GM23338 (cell line): ENCODE data around the gene CDK14. TPM values are rescaled to one million over a fixed set of nuclear protein-coding genes. Genes with fewer than 3 reads are reported as not detected.

Experiments used
- ATAC-seq: fragments of 200-7000 bp; cut with Tn5 transposase; 3 replicates; pipeline ENCODE4 v1.9.1; 2020
- DNase-seq: peaks from one replicate; pipeline ENCODE4 v3.0.0-alpha.2; 2015; ENCODE audit warnings: low spot score
- H2AFZ ChIP-seq: fragments of 200-600 bp; sonication (generic); 2 replicates; pipeline ENCODE4 v1.8.0; 2016; ENCODE audit warnings: antibody characterized with exemption, mild to moderate bottlenecking, moderate library complexity
- H3F3A ChIP-seq: fragments of 200-600 bp; sonication (generic); replicated peaks from 2 replicates; pipeline ENCODE4 v1.8.0; 2017; ENCODE audit warnings: antibody characterized with exemption, mixed run types, low read depth
- H3K27ac ChIP-seq: fragments of 200-600 bp; sonication (generic); 2 replicates; pipeline ENCODE4 v1.6.1; 2016; ENCODE audit warnings: low read depth
- H3K27me3 ChIP-seq: fragments of 200-600 bp; sonication (generic); 2 replicates; pipeline ENCODE4 v1.8.0; 2016; ENCODE audit warnings: mild to moderate bottlenecking, mixed run types, moderate library complexity; ENCODE audit not compliant: insufficient read depth
- H3K36me3 ChIP-seq: fragments of 200-600 bp; sonication (generic); 2 replicates; pipeline ENCODE4 v1.8.0; 2016; ENCODE audit warnings: mild to moderate bottlenecking; ENCODE audit not compliant: insufficient read depth
- H3K4me1 ChIP-seq: fragments of 200-600 bp; sonication (generic); 2 replicates; pipeline ENCODE4 v1.8.0; 2016; ENCODE audit warnings: mild to moderate bottlenecking, moderate library complexity; ENCODE audit not compliant: insufficient read depth
- H3K4me2 ChIP-seq: fragments of 200-600 bp; sonication (generic); 2 replicates; pipeline ENCODE4 v1.7.1; 2017; ENCODE audit warnings: mixed run types
- H3K4me3 ChIP-seq: fragments of 200-600 bp; sonication (generic); 2 replicates; pipeline ENCODE4 v1.6.1; 2016; ENCODE audit warnings: mixed run types
- H3K79me2 ChIP-seq: fragments of 200-600 bp; sonication (generic); replicated peaks from 2 replicates; pipeline ENCODE4 v1.8.0; 2017; ENCODE audit warnings: mild to moderate bottlenecking; ENCODE audit not compliant: insufficient read depth
- H3K9me2 ChIP-seq: fragments of 200-600 bp; sonication (generic); 2 replicates; pipeline ENCODE4 v1.8.0; 2017; ENCODE audit not compliant: insufficient read depth
- H4K20me1 ChIP-seq: fragments of 200-600 bp; sonication (generic); replicated peaks from 2 replicates; pipeline ENCODE4 v1.8.0; 2017; ENCODE audit warnings: mild to moderate bottlenecking; ENCODE audit not compliant: insufficient read depth
- H3K27ac Mint-ChIP-seq: 2 replicates; pipeline ENCODE4 v1.8.0; 2020; ENCODE audit warnings: inconsistent platforms, mild to moderate bottlenecking, moderate library complexity, mixed read lengths
- H3K27me3 Mint-ChIP-seq: 3 replicates; pipeline ENCODE4 v1.8.0; 2022; ENCODE audit warnings: low read depth, mild to moderate bottlenecking, moderate library complexity, mixed read lengths, inconsistent platforms; ENCODE audit not compliant: insufficient read depth, poor library complexity
- H3K36me3 Mint-ChIP-seq: 3 replicates; pipeline ENCODE4 v1.8.0; 2021; ENCODE audit warnings: low read depth, mild to moderate bottlenecking, inconsistent platforms, moderate library complexity, mixed read lengths
- H3K4me1 Mint-ChIP-seq: 3 replicates; pipeline ENCODE4 v1.8.0; 2020; ENCODE audit warnings: mild to moderate bottlenecking, inconsistent platforms, mixed read lengths
- H3K4me3 Mint-ChIP-seq: 3 replicates; pipeline ENCODE4 v1.8.0; 2021; ENCODE audit warnings: moderate library complexity, mild to moderate bottlenecking, inconsistent platforms, mixed read lengths
- H3K9me3 Mint-ChIP-seq: 3 replicates; pipeline ENCODE4 v1.8.0; 2020; ENCODE audit warnings: moderate library complexity, mild to moderate bottlenecking, inconsistent platforms, mixed read lengths
- CREB1 ChIP-seq: fragments of 250-450 bp; sonication (Bioruptor Pico); IDR thresholded peaks from 2 replicates; pipeline ENCODE4 v1.5.0; 2020; ENCODE audit warnings: low read depth, mild to moderate bottlenecking, moderate library complexity
- ETS1 ChIP-seq: IDR thresholded peaks from 2 replicates; pipeline ENCODE4 v1.6.1; 2016; ENCODE audit warnings: antibody characterized with exemption
- EZH2 ChIP-seq: fragments of 200-600 bp; sonication (generic); IDR thresholded peaks from one replicate; pipeline ENCODE4 v1.8.0; 2017; ENCODE audit warnings: antibody characterized with exemption, mild to moderate bottlenecking, low read depth; ENCODE audit not compliant: unreplicated experiment
- EZH2phosphoT487 ChIP-seq: fragments of 200-600 bp; sonication (generic); IDR thresholded peaks from one replicate; pipeline ENCODE4 v1.8.1; 2018; ENCODE audit warnings: antibody characterized with exemption; ENCODE audit not compliant: unreplicated experiment
- JUNB ChIP-seq: IDR thresholded peaks from one replicate; pipeline ENCODE4 v1.6.1; 2016; ENCODE audit warnings: antibody characterized with exemption; ENCODE audit not compliant: unreplicated experiment
- NANOG ChIP-seq: IDR thresholded peaks from 2 replicates; pipeline ENCODE4 v1.6.1; 2016; ENCODE audit warnings: antibody characterized with exemption, borderline replicate concordance
- POLR2AphosphoS5 ChIP-seq: IDR thresholded peaks from 2 replicates; pipeline ENCODE4 v1.6.1; 2016; ENCODE audit warnings: antibody characterized with exemption, low read depth
- STAT1 ChIP-seq: IDR thresholded peaks from one replicate; pipeline ENCODE4 v1.6.1; 2016; ENCODE audit warnings: antibody characterized with exemption; ENCODE audit not compliant: unreplicated experiment
- ZNF114 ChIP-seq: fragments of 250-450 bp; sonication (Bioruptor Pico); IDR thresholded peaks from 2 replicates; pipeline ENCODE4 v1.5.0; 2020; ENCODE audit warnings: mild to moderate bottlenecking, moderate library complexity
- ZNF331 ChIP-seq: fragments of 250-450 bp; sonication (Bioruptor Pico); IDR thresholded peaks from 2 replicates; pipeline ENCODE4 v1.5.0; 2020; ENCODE audit warnings: low read depth, mild to moderate bottlenecking, moderate library complexity
- polyA plus RNA-seq: library from polyadenylated mRNA; unstranded; fragments of >200 nt; fragmentation: Nextera tagmentation; extraction: Ambion mirVana; gene quantifications from 2 replicates; pipeline ENCODE4 v1.2.1, GENCODE V29; 2016
- total RNA-seq: library from RNA; depleted of rRNA; stranded (reverse); fragments of >200 nt; shearing (Covaris generic); gene quantifications from 2 replicates; pipeline ENCODE4 v1.2.3, GENCODE V29; 2014
- TF ChIP-seq, protein P1 (sequence below): IDR thresholded peaks from one replicate; pipeline ENCODE4 v1.6.1; 2018; ENCODE audit warnings: antibody characterized with exemption; ENCODE audit not compliant: unreplicated experiment
- TF ChIP-seq, protein P2 (sequence below): fragments of 250-450 bp; sonication (Bioruptor Pico); IDR thresholded peaks from 2 replicates; pipeline ENCODE4 v1.5.0; 2020; ENCODE audit warnings: mild to moderate bottlenecking, moderate library complexity
- TF ChIP-seq, protein P3 (sequence below), 2 experiments: fragments of 200-600 bp in 1 of 2; sonication (generic) in 1 of 2; conservative IDR thresholded peaks; 2 replicates each; pipeline versions ENCODE4 v1.5.1 to v1.6.1; 2016 to 2017; ENCODE audit warnings: antibody characterized with exemption in 2 of 2, low read depth in 2 of 2, mild to moderate bottlenecking in 2 of 2, moderate library complexity in 1 of 2

Gene CDK14
- total and polyA plus RNA-seq, 2 experiments from 2014 or later: 11.2 to 24.0 TPM

DNA sequence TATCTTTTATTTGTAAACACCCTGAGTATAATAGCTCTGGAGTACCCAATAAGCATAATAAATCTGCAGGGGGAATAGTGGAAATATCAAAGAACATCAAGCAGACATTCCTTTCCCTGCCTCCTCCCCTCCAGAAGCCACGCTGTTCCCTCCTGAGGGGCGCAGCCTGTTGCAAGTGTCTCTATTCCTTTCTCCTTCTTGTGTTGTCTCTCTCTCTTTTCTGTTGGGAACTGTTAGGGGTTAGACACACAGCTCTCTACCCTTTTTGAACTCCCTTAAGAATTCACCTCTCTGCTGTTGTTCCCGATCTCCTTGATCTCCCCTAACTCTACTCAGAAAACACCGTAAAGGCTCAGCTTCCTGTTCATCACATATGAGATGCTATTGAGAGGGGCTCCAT, 490.1 kb downstream of the CDK14 start:
- Histone ChIP-seq H3K4me1 (no peaks in the 10 kb centered on the region), H3K27ac (no peak overlapping the region), H3K9me2 (no peaks in the 10 kb centered on the region), H3F3A (no peaks in the 10 kb centered on the region), H3K36me3 (no peaks in the 10 kb centered on the region), H3K27me3 (no peaks in the 10 kb centered on the region), H2AFZ (no peak overlapping the region), H3K79me2 (no peaks in the 10 kb centered on the region), H3K4me2 (no peak overlapping the region), H3K4me3 (no peak overlapping the region), H4K20me1 (no peaks in the 10 kb centered on the region; the same call in 1 of the 2 replicates)
- no peaks in the 10 kb centered on the region for H3K9me3 Mint-ChIP-seq
- DNase-seq: no peak
- no peaks in the 10 kb centered on the region for H3K27me3 Mint-ChIP-seq
- H3K36me3 Mint-ChIP-seq: no peaks in the 10 kb centered on the region
- H3K4me1 Mint-ChIP-seq: peaks cover 6% of the 10 kb centered on the region
- peak; percentile 70 for ATAC-seq
- no peak overlapping the region for H3K27ac Mint-ChIP-seq
- TF ChIP-seq JUNB: no peak
- TF ChIP-seq NANOG: no peak
- TF ChIP-seq EZH2: no peak
- TF ChIP-seq, protein P1, sequence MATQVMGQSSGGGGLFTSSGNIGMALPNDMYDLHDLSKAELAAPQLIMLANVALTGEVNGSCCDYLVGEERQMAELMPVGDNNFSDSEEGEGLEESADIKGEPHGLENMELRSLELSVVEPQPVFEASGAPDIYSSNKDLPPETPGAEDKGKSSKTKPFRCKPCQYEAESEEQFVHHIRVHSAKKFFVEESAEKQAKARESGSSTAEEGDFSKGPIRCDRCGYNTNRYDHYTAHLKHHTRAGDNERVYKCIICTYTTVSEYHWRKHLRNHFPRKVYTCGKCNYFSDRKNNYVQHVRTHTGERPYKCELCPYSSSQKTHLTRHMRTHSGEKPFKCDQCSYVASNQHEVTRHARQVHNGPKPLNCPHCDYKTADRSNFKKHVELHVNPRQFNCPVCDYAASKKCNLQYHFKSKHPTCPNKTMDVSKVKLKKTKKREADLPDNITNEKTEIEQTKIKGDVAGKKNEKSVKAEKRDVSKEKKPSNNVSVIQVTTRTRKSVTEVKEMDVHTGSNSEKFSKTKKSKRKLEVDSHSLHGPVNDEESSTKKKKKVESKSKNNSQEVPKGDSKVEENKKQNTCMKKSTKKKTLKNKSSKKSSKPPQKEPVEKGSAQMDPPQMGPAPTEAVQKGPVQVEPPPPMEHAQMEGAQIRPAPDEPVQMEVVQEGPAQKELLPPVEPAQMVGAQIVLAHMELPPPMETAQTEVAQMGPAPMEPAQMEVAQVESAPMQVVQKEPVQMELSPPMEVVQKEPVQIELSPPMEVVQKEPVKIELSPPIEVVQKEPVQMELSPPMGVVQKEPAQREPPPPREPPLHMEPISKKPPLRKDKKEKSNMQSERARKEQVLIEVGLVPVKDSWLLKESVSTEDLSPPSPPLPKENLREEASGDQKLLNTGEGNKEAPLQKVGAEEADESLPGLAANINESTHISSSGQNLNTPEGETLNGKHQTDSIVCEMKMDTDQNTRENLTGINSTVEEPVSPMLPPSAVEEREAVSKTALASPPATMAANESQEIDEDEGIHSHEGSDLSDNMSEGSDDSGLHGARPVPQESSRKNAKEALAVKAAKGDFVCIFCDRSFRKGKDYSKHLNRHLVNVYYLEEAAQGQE: no peak
- TF ChIP-seq, protein P2, sequence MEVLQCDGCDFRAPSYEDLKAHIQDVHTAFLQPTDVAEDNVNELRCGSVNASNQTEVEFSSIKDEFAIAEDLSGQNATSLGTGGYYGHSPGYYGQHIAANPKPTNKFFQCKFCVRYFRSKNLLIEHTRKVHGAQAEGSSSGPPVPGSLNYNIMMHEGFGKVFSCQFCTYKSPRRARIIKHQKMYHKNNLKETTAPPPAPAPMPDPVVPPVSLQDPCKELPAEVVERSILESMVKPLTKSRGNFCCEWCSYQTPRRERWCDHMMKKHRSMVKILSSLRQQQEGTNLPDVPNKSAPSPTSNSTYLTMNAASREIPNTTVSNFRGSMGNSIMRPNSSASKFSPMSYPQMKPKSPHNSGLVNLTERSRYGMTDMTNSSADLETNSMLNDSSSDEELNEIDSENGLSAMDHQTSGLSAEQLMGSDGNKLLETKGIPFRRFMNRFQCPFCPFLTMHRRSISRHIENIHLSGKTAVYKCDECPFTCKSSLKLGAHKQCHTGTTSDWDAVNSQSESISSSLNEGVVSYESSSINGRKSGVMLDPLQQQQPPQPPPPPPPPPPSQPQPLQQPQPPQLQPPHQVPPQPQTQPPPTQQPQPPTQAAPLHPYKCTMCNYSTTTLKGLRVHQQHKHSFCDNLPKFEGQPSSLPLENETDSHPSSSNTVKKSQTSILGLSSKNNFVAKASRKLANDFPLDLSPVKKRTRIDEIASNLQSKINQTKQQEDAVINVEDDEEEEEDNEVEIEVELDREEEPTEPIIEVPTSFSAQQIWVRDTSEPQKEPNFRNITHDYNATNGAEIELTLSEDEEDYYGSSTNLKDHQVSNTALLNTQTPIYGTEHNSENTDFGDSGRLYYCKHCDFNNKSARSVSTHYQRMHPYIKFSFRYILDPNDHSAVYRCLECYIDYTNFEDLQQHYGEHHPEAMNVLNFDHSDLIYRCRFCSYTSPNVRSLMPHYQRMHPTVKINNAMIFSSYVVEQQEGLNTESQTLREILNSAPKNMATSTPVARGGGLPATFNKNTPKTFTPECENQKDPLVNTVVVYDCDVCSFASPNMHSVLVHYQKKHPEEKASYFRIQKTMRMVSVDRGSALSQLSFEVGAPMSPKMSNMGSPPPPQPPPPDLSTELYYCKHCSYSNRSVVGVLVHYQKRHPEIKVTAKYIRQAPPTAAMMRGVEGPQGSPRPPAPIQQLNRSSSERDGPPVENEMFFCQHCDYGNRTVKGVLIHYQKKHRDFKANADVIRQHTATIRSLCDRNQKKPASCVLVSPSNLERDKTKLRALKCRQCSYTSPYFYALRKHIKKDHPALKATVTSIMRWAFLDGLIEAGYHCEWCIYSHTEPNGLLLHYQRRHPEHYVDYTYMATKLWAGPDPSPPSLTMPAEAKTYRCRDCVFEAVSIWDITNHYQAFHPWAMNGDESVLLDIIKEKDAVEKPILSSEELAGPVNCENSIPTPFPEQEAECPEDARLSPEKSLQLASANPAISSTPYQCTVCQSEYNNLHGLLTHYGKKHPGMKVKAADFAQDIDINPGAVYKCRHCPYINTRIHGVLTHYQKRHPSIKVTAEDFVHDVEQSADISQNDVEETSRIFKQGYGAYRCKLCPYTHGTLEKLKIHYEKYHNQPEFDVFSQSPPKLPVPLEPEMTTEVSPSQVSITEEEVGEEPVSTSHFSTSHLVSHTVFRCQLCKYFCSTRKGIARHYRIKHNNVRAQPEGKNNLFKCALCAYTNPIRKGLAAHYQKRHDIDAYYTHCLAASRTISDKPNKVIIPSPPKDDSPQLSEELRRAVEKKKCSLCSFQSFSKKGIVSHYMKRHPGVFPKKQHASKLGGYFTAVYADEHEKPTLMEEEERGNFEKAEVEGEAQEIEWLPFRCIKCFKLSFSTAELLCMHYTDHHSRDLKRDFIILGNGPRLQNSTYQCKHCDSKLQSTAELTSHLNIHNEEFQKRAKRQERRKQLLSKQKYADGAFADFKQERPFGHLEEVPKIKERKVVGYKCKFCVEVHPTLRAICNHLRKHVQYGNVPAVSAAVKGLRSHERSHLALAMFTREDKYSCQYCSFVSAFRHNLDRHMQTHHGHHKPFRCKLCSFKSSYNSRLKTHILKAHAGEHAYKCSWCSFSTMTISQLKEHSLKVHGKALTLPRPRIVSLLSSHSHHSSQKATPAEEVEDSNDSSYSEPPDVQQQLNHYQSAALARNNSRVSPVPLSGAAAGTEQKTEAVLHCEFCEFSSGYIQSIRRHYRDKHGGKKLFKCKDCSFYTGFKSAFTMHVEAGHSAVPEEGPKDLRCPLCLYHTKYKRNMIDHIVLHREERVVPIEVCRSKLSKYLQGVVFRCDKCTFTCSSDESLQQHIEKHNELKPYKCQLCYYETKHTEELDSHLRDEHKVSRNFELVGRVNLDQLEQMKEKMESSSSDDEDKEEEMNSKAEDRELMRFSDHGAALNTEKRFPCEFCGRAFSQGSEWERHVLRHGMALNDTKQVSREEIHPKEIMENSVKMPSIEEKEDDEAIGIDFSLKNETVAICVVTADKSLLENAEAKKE (CRISPR knock-in tag): no peak
- TF ChIP-seq ZNF331: no peak
- TF ChIP-seq POLR2AphosphoS5: no peak
- no peak for TF ChIP-seq CREB1 (CRISPR knock-in tag)
- no peak for TF ChIP-seq STAT1
- TF ChIP-seq EZH2phosphoT487: no peak
- TF ChIP-seq, protein P3, sequence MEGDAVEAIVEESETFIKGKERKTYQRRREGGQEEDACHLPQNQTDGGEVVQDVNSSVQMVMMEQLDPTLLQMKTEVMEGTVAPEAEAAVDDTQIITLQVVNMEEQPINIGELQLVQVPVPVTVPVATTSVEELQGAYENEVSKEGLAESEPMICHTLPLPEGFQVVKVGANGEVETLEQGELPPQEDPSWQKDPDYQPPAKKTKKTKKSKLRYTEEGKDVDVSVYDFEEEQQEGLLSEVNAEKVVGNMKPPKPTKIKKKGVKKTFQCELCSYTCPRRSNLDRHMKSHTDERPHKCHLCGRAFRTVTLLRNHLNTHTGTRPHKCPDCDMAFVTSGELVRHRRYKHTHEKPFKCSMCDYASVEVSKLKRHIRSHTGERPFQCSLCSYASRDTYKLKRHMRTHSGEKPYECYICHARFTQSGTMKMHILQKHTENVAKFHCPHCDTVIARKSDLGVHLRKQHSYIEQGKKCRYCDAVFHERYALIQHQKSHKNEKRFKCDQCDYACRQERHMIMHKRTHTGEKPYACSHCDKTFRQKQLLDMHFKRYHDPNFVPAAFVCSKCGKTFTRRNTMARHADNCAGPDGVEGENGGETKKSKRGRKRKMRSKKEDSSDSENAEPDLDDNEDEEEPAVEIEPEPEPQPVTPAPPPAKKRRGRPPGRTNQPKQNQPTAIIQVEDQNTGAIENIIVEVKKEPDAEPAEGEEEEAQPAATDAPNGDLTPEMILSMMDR (conservative IDR thresholded peaks at IDR 0.05; ENCODE audit: low read depth in 2 of 2): no peak
- TF ChIP-seq ETS1: no peak
- no peak for TF ChIP-seq ZNF114 (CRISPR knock-in tag)
- H3K4me3 Mint-ChIP-seq: no peak overlapping the region
